A549 (cell line): ENCODE results near the gene PDE3A. TPM values are rescaled to one million over a fixed set of nuclear protein-coding genes. Genes with fewer than 3 reads are reported as not detected.

Source experiments
- ATAC-seq, 2 experiments: fragments of 200-7000 bp in 1 of 2; fragments of >200 bp in 1 of 2; cut with Nextera tagmentation in 1 of 2; cut with Tn5 transposase in 1 of 2; 3 replicates each; pipeline versions ENCODE4 v1.8.0 to v1.9.1; 2018 to 2020; ENCODE audit warnings: mild to moderate bottlenecking in 1 of 2, moderate library complexity in 1 of 2
- CTCF ChIA-PET: fragments of 300-600 bp; sonication (Branson Sonifier 250); formaldehyde crosslinking; extraction: SDS; loops from one replicate; lab custom pipeline; 2021; ENCODE audit warnings: antibody characterized with exemption, inconsistent platforms; lab: Yijun Ruan, JAX
- POLR2A ChIA-PET: fragments of 350-600 bp; formaldehyde crosslinking; extraction: SDS; loops from one replicate; lab custom pipeline; 2021; ENCODE audit warnings: antibody characterized with exemption, inconsistent platforms; lab: Yijun Ruan, JAX
- DNase-seq, 2 experiments: peaks; one replicate each; pipeline versions ENCODE4 v3.0.0 to v3.0.0-alpha.2; 2011 to 2016; ENCODE audit warnings: low read depth in 1 of 2, low spot score in 1 of 2
- FAIRE-seq: peaks from 2 replicates; lab custom pipeline; 2011; peaks lifted over from hg19 to GRCh38; lab: Jason Lieb, UNC
- H3K27ac ChIP-seq, 2 experiments: fragments of >200 bp; sonication (Bioruptor Twin); formaldehyde crosslinking; 3 replicates each; pipeline ENCODE4 v1.5.1; 2016 to 2017
- H3K4me1 ChIP-seq: fragments of >200 bp; sonication (Bioruptor Twin); formaldehyde crosslinking; 3 replicates; pipeline ENCODE4 v1.6.1; 2016
- H3K4me2 ChIP-seq: fragments of >200 bp; sonication (Bioruptor Twin); formaldehyde crosslinking; 3 replicates; pipeline ENCODE4 v1.6.1; 2016
- H3K4me3 ChIP-seq: fragments of >200 bp; sonication (Bioruptor Twin); formaldehyde crosslinking; 3 replicates; pipeline ENCODE4 v1.5.1; 2016
- H3K9me3 ChIP-seq: fragments of >200 bp; sonication (Bioruptor Twin); formaldehyde crosslinking; 3 replicates; pipeline ENCODE4 v1.6.1; 2016
- CBX8 ChIP-seq: fragments of 200-600 bp; sonication (generic); IDR thresholded peaks from 2 replicates; pipeline ENCODE4 v1.6.1; 2016
- CEBPB ChIP-seq, 2 experiments: fragments of >200 bp in 1 of 2; sonication (Bioruptor Twin) in 1 of 2; formaldehyde crosslinking in 1 of 2; IDR thresholded peaks; 2 replicates each; pipeline ENCODE4 v1.6.1; 2012 to 2016
- EHF ChIP-seq: fragments of 250-450 bp; sonication (Bioruptor Pico); IDR thresholded peaks from 2 replicates; pipeline ENCODE4 v1.5.0; 2020; ENCODE audit warnings: mild to moderate bottlenecking
- ESRRA ChIP-seq: fragments of 150-350 bp; IDR thresholded peaks from 2 replicates; pipeline ENCODE4 v1.6.1; 2014; ENCODE audit warnings: mild to moderate bottlenecking, low read length, borderline replicate concordance
- KDM1A ChIP-seq: fragments of 200-600 bp; sonication (generic); IDR thresholded peaks from 2 replicates; pipeline ENCODE4 v1.6.1; 2016; ENCODE audit warnings: low read depth, mild to moderate bottlenecking
- MYC ChIP-seq: IDR thresholded peaks from 2 replicates; pipeline ENCODE4 v1.6.1; 2012; ENCODE audit warnings: mild to moderate bottlenecking, inconsistent platforms, low read length, improper control_type of control experiment, borderline replicate concordance
- NR3C1 ChIP-seq: fragments of >200 bp; sonication (Bioruptor Twin); formaldehyde crosslinking; IDR thresholded peaks from 3 replicates; pipeline ENCODE4 v1.6.1; 2017
- PHF8 ChIP-seq: fragments of 200-600 bp; sonication (generic); IDR thresholded peaks from 2 replicates; pipeline ENCODE4 v1.6.1; 2016; ENCODE audit warnings: low read depth, mild to moderate bottlenecking, antibody characterized with exemption, moderate library complexity, borderline replicate concordance
- POLR2A ChIP-seq: IDR thresholded peaks from 2 replicates; pipeline ENCODE4 v1.6.1; 2012; ENCODE audit warnings: mild to moderate bottlenecking, low read length
- POLR2AphosphoS2 ChIP-seq: conservative IDR thresholded peaks from 2 replicates; pipeline ENCODE4 v1.6.1; 2012; ENCODE audit warnings: low read length, improper control_type of control experiment, inconsistent platforms
- RCOR1 ChIP-seq: fragments of 150-350 bp; IDR thresholded peaks from 2 replicates; pipeline ENCODE4 v1.6.1; 2014; ENCODE audit warnings: antibody characterized with exemption, low read length, low read depth
- RFX5 ChIP-seq: fragments of 450-650 bp; IDR thresholded peaks from 2 replicates; pipeline ENCODE4 v1.7.1; 2014; ENCODE audit warnings: antibody characterized with exemption, mild to moderate bottlenecking, moderate library complexity
- TFCP2L1 ChIP-seq: fragments of 250-450 bp; sonication (Bioruptor Pico); IDR thresholded peaks from 2 replicates; pipeline ENCODE4 v1.5.0; 2021; ENCODE audit warnings: mild to moderate bottlenecking
- WGBS: methylation state at CpG from one replicate; pipeline ENCODE4 v1.1.6; 2017; ENCODE audit errors: missing lambda C conversion rate; 5-methylcytosine and 5-hydroxymethylcytosine counted together
- polyA plus RNA-seq, 4 experiments: library from polyadenylated mRNA; depleted of rRNA in 3 of 4; stranded (reverse); fragments of >200 nt; fragmentation: RNase III in 1 of 4; extraction: RNeasy Plus Mini Kit Qiagen cat#74134 plus additional on column Dnase treatment in 1 of 4; gene quantifications; 2 replicates in 3 of 4; 3 replicates in 1 of 4; pipeline ENCODE4 v1.2.3, GENCODE V29; 2011 to 2017
- TF ChIP-seq, protein P1 (sequence below): fragments of >200 bp; sonication (Bioruptor Twin); formaldehyde crosslinking; IDR thresholded peaks from 3 replicates; pipeline ENCODE4 v1.5.1; 2016
- TF ChIP-seq, protein P2 (sequence below): fragments of 200-600 bp; sonication (generic); IDR thresholded peaks from 2 replicates; pipeline ENCODE4 v1.6.1; 2016; ENCODE audit warnings: antibody characterized with exemption, mild to moderate bottlenecking, moderate library complexity
- TF ChIP-seq, protein P3 (sequence below): IDR thresholded peaks from 2 replicates; pipeline ENCODE4 v1.6.1; 2012
- TF ChIP-seq, protein P4 (sequence below): fragments of >200 bp; sonication (Bioruptor Twin); formaldehyde crosslinking; IDR thresholded peaks from 2 replicates; pipeline ENCODE4 v1.6.1; 2016
- TF ChIP-seq, protein P5 (sequence below): IDR thresholded peaks from 2 replicates; pipeline ENCODE4 v1.6.1; 2012; ENCODE audit warnings: low read depth, borderline replicate concordance
- TF ChIP-seq, protein P6 (sequence below): IDR thresholded peaks from 2 replicates; pipeline ENCODE4 v1.6.1; 2012
- TF ChIP-seq, protein P7 (sequence below): fragments of 250-450 bp; sonication (Bioruptor Pico); IDR thresholded peaks from 2 replicates; pipeline ENCODE4 v1.5.0; 2021; ENCODE audit warnings: mild to moderate bottlenecking, moderate library complexity, borderline replicate concordance

The PDE3A gene
- polyA plus RNA-seq, 2 of the 4 experiments (the other 2 are of a cell fraction) = 7.6 to 12.7 TPM

DNA sequence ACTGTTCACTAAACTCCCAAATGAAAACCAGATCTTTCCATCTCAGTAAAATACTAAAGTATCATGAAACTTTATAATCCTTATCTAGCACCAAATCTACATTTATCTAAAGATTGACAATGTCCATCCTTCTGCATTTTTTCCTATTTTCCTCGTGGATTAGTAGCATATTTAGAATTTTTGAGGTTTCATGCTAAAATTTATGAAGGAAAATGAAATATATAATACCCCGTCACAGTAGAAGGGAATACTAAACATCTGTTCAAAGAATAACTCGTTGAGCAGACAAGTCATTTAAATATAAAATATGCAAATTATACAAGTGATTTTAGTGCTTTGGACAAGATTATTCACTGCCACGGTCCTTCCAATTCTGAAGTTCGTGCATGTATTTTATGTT, 204.1 kb downstream of the PDE3A start:
- Histone ChIP-seq H3K27ac (no peak overlapping the region), H3K9me3 (no peaks in the 10 kb centered on the region), H3K4me3 (no peak overlapping the region), H3K4me1 (peaks cover 15% of the 10 kb centered on the region; the same call in 2 of the 3 replicates), H3K4me2 (no peak overlapping the region)
- 76% methylated on average over 5 of the region's 5 CpGs for WGBS
- DNase-seq (no peak), FAIRE-seq (no peak), ATAC-seq (no peak)
- TF ChIP-seq, protein P1, sequence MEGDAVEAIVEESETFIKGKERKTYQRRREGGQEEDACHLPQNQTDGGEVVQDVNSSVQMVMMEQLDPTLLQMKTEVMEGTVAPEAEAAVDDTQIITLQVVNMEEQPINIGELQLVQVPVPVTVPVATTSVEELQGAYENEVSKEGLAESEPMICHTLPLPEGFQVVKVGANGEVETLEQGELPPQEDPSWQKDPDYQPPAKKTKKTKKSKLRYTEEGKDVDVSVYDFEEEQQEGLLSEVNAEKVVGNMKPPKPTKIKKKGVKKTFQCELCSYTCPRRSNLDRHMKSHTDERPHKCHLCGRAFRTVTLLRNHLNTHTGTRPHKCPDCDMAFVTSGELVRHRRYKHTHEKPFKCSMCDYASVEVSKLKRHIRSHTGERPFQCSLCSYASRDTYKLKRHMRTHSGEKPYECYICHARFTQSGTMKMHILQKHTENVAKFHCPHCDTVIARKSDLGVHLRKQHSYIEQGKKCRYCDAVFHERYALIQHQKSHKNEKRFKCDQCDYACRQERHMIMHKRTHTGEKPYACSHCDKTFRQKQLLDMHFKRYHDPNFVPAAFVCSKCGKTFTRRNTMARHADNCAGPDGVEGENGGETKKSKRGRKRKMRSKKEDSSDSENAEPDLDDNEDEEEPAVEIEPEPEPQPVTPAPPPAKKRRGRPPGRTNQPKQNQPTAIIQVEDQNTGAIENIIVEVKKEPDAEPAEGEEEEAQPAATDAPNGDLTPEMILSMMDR = no peak
- TF ChIP-seq KDM1A (no peak), POLR2AphosphoS2 (no peak), EHF (no peak), MYC (no peak), PHF8 (no peak), RFX5 (no peak), CEBPB (IDR thresholded peaks at IDR 0.05) (no peak), ESRRA (no peak), CBX8 (no peak), RCOR1 (no peak), TFCP2L1 (CRISPR knock-in tag) (no peak)
- TF ChIP-seq, protein P2, sequence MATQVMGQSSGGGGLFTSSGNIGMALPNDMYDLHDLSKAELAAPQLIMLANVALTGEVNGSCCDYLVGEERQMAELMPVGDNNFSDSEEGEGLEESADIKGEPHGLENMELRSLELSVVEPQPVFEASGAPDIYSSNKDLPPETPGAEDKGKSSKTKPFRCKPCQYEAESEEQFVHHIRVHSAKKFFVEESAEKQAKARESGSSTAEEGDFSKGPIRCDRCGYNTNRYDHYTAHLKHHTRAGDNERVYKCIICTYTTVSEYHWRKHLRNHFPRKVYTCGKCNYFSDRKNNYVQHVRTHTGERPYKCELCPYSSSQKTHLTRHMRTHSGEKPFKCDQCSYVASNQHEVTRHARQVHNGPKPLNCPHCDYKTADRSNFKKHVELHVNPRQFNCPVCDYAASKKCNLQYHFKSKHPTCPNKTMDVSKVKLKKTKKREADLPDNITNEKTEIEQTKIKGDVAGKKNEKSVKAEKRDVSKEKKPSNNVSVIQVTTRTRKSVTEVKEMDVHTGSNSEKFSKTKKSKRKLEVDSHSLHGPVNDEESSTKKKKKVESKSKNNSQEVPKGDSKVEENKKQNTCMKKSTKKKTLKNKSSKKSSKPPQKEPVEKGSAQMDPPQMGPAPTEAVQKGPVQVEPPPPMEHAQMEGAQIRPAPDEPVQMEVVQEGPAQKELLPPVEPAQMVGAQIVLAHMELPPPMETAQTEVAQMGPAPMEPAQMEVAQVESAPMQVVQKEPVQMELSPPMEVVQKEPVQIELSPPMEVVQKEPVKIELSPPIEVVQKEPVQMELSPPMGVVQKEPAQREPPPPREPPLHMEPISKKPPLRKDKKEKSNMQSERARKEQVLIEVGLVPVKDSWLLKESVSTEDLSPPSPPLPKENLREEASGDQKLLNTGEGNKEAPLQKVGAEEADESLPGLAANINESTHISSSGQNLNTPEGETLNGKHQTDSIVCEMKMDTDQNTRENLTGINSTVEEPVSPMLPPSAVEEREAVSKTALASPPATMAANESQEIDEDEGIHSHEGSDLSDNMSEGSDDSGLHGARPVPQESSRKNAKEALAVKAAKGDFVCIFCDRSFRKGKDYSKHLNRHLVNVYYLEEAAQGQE = no peak
- TF ChIP-seq, protein P3, sequence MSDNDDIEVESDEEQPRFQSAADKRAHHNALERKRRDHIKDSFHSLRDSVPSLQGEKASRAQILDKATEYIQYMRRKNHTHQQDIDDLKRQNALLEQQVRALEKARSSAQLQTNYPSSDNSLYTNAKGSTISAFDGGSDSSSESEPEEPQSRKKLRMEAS = no peak
- TF ChIP-seq, protein P4, sequence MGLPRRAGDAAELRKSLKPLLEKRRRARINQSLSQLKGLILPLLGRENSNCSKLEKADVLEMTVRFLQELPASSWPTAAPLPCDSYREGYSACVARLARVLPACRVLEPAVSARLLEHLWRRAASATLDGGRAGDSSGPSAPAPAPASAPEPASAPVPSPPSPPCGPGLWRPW = no peak
- TF ChIP-seq, protein P5, sequence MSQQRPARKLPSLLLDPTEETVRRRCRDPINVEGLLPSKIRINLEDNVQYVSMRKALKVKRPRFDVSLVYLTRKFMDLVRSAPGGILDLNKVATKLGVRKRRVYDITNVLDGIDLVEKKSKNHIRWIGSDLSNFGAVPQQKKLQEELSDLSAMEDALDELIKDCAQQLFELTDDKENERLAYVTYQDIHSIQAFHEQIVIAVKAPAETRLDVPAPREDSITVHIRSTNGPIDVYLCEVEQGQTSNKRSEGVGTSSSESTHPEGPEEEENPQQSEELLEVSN = no peak
- CTCF ChIA-PET = no interaction called here
- POLR2A ChIA-PET = no interaction called here

DNA sequence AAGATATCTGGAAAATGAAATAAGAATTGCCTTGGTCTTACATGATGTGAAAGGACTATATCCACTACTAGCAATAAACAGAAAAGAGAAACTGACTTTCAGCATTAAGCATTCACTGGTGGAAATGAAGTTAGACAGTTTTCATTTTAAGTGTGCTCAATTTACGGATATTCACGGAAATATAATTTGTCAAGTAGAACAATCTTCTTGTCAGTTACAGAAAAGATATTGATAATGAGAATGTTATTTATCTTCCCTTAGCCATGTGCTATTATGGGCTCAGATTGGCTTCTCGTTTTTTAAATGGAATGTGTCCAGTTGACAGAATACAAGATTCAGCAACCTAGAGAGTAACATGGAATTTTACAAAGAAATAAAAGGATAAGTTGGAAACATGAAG, 208.2 kb downstream of the PDE3A start:
- no peak for TF ChIP-seq NR3C1
- TF ChIP-seq TFCP2L1 (CRISPR knock-in tag) = no peak
- TF ChIP-seq POLR2A = no peak
- TF ChIP-seq, protein P6, sequence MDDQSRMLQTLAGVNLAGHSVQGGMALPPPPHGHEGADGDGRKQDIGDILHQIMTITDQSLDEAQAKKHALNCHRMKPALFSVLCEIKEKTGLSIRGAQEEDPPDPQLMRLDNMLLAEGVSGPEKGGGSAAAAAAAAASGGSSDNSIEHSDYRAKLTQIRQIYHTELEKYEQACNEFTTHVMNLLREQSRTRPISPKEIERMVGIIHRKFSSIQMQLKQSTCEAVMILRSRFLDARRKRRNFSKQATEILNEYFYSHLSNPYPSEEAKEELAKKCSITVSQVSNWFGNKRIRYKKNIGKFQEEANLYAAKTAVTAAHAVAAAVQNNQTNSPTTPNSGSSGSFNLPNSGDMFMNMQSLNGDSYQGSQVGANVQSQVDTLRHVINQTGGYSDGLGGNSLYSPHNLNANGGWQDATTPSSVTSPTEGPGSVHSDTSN = no peak
- TF ChIP-seq, protein P7, sequence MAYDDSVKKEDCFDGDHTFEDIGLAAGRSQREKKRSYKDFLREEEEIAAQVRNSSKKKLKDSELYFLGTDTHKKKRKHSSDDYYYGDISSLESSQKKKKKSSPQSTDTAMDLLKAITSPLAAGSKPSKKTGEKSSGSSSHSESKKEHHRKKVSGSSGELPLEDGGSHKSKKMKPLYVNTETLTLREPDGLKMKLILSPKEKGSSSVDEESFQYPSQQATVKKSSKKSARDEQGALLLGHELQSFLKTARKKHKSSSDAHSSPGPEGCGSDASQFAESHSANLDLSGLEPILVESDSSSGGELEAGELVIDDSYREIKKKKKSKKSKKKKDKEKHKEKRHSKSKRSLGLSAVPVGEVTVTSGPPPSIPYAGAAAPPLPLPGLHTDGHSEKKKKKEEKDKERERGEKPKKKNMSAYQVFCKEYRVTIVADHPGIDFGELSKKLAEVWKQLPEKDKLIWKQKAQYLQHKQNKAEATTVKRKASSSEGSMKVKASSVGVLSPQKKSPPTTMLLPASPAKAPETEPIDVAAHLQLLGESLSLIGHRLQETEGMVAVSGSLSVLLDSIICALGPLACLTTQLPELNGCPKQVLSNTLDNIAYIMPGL (CRISPR knock-in tag) = no peak
- FAIRE-seq (peak; percentile 7), ATAC-seq (no peak), DNase-seq (no peak)
- CTCF ChIA-PET = no interaction called here
- Histone ChIP-seq H3K4me2 (no peak overlapping the region), H3K4me3 (no peak overlapping the region), H3K27ac (no peak overlapping the region), H3K4me1 (peaks cover 6% of the 10 kb centered on the region; the same call in 1 of the 3 replicates), H3K9me3 (no peaks in the 10 kb centered on the region)
- POLR2A ChIA-PET = no interaction called here
- WGBS = 88% methylated on average over 3 of the region's 3 CpGs
